GM21723 (cell line): ENCODE data around the gene TLCD3A.
"Not testable (repeated sequence)": the region's sequence is repeated elsewhere in the genome, so short reads cannot be mapped to it uniquely, and the experiment has no call there.

ENCODE experiments used
- ATAC-seq: cut with Tn5 transposase; IDR thresholded peaks from one replicate; pipeline ENCODE4 v1.9.1; 2021; ENCODE audit warnings: mild to moderate bottlenecking, moderate library complexity; ENCODE audit not compliant: unreplicated experiment

The TLCD3A gene

DNA sequence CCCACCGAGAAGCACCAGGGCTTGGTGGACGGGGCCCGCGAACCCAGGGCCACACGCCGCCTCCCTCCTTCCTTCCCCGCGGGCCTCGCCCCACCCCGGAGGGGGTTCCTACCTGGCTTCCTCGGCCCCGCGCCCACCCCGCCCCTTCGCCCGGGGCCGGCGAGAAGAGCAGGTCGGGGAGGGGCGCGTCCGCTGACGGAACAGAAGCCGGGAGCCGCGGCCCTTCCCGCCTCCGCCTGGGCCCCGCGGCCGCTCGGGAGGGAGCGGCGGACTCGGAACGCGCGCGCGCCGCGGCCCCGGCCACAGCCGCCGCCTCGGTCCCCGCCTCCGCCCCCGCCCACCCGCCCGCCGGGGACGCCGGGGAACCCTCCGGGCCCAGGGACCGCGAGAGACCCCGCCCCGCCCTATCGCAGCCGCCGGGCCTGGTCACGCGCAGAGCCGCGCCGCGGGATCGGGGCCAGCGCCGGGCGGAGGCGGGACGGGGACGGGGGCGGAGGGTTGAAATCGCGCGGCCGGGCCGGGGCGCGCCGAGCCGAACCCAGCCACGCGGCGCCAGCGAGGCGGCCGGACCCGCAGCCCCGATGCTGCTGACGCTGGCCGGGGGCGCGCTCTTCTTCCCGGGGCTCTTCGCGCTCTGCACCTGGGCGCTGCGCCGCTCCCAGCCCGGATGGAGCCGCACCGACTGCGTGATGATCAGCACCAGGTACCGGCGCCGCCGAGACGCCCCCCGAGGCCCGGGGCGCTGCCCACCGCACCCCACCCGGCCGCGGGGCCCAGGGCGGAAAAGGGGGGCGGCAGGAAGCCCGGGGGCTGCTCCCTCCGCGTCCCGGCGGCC lies at the start of gene TLCD3A:
TLCD3A (plus strand) TSS at position 530 of the 835 bp plus-strand sequence; CDS start at position 582, 52 bp downstream.
- peak; percentile 61 for ATAC-seq

DNA sequence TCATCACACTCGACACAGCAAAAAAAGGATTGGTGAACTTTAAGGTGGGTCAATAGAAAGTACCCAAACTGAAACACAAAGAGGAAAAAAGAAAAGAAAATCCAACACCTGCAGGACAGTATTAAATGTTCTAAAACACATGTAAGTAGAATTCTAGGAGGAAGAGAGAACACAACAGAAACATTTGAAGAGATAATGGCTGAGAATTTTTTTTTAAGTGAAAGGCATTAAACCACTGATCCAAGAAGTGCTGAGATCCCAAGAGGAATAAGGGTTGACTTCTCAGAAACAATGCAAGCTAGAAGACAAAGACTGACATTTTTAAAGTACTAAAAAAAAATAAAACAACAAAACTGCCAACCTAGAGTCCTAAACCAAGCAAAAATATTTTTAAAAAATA lies 49.4 kb upstream of the TLCD3A start:
- no peak for ATAC-seq

DNA sequence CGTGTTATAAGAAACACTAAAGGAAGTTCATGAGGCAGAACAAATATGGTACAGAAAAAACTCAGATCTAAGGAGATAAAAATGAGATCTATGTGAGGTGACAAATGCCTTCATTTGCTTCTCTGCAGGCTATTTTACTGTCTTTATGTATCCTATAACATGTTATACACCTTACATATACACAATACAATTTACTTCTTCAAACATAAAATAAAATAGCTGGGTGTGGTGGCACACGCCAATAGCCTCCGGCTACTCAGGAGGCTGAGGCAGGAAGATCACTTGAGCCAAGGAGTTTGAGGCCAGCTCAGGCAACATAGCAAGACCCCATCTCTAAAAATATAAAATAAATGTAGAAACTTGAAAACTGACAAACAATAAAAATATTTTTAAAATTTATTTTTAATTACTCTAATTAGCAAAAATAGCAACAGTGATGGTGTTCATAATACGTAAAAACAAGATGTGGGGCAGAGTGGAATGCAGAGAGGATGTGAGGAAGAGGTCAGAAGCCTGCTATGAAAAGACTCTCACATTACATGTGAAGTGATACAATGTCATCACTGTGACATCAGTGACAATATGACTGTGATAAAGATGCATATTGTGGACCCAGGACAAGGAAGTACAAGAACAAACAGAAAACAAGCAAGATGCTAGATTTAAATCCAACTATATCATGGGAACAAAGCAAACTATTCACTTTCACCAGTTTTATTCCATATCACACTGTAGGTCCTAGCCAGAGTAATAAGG lies 48.7 kb upstream of the TLCD3A start:
- no peak for ATAC-seq

DNA sequence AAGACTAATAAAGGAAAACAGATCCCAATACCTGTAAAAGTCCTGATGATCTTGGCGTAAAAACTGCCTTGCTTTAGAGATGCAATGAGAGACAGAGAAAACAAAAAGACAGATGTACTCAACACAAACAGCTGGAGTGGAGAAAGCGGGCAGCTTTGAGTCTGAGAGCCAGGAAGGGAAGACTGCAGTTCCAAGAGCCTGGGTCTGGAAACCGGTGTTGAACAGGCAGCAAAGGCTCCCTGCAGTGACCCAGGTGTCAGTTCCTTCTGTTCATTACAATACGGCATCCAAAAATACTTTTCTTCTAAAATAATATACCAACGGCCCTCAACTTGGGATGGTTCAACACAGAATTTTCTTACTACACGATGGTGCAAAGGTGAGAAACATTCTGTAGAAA lies 47.4 kb upstream of the TLCD3A start:
- no peak for ATAC-seq

DNA sequence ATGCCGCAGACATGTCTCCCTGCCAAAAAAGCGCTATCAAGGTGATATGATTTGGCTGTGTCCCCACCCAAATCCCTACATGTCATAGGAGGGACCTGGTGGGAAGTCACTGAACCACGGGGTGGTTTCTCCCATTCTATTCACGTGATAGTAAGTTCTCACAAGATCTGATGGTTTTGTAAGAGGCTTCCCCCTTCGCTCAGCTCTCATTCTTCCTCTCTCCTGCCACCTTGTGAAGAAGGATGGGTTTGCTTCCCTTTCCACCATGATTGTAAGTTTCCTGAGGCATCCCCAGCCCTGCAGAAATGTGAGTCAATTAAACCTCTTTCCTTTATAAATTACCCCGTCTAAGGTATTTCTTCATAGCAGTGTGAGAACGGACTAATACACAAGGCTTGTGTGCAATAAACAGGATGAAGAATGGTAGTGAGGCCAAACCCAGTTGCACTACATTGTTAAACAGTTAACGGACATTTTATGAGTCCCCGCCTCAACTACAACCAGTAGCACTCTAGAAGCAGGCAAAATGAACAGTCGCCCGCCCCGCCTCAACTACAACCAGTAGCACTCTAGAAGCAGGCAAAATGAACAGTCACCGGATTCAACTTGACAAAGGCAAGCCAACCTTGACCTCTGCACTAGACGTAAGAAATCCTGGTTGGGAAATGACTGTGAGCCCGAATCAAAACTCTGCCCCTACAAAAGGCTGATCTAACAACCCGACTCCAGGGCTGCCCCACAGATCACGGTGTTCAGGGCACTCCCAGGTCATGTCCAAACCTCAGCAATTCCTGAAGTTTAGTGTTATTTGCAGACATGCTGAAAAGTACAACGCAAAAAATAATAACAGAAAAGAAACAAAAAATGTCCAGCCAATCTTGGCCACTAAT lies 44.1 kb upstream of the TLCD3A start:
- no peak for ATAC-seq

DNA sequence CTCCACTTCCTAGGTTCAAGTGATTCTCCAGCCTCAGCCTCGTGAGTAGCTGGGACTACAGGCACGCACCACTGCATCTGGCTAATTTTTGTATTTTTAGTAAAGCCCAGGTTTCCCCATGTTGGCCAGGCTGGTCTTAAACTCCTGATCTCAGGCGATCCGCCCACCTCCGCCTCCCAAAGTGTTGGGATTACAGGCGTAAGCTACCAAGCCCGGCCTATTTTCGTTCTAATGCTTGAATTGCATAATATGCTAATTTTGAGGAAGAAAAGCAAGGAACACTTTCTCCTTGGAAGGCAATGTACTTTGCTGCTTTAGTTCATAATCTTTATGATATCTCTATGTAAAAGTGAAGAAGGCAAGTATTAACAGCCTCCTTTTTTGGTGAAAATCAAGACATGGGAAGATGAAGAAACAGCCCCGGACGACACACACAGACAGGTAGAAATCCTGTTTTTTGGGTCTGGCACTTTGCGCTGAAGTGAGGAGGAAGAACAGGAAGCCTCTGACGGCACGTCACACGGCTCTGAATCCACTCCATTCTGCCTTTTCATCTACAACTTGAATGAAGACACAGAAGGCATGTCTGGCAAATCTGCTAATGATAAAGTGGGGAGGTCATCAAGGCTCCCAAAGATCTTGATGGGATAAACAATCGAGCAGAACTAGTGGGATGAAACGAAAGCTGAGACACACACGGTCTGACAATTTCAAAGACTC lies 42.7 kb upstream of the TLCD3A start:
- ATAC-seq: no peak

DNA sequence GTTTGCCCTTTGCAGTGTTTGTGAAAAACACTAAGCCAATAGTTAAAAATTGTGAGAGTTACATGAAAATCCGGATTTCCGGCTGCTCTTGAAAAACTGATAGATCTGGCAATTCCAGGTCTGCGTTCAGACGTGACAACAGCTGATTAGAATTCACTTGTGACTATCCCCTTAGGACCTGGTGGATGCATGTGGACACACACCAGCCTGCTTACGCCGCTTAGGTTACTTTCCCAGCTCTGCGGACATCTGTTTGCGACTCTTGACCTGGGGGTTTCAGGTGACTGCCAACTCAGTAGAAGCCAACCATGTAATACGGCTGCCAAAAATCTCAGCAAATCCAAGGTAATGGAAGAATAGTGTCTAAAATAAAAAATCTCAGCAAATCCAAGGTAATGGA lies 42.0 kb upstream of the TLCD3A start:
- ATAC-seq: no peak

DNA sequence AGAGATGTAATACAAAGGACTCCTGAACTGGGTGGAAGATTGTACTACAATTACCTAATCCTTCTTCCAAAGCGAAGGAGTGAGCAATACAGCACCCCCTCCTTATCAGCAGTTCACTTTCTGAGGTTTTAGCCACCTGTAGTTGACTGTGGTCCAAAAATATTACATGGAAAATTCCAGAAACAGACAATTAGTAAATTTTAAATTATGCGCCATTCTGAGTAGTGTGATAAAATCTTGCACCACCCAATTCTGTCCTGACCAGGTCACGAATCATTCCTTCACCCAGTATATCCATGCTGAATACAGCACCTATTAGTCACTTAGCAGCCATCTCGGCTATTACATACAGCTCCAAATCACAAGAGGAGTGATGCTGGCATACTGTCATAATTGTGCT lies 41.0 kb upstream of the TLCD3A start:
- no peak for ATAC-seq

DNA sequence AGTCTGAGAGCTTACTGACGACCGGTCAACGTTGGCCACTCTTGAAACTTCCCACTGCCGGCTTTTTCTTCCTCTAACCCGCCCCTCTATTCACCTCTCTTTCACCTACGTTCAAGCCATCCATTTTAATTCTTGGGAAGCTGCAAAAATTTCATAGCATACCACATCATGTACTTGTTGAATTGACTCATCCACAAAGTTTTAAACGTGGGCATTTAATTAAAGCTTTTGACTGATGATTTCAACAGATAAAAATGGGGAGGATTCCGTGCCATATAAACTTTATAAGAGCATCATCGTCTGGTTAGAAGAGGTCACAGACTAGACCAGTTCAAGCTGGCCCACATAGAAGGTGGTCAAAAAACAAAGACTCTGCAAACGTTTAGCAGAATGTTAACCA lies 40.3 kb upstream of the TLCD3A start:
- ATAC-seq: no peak

DNA sequence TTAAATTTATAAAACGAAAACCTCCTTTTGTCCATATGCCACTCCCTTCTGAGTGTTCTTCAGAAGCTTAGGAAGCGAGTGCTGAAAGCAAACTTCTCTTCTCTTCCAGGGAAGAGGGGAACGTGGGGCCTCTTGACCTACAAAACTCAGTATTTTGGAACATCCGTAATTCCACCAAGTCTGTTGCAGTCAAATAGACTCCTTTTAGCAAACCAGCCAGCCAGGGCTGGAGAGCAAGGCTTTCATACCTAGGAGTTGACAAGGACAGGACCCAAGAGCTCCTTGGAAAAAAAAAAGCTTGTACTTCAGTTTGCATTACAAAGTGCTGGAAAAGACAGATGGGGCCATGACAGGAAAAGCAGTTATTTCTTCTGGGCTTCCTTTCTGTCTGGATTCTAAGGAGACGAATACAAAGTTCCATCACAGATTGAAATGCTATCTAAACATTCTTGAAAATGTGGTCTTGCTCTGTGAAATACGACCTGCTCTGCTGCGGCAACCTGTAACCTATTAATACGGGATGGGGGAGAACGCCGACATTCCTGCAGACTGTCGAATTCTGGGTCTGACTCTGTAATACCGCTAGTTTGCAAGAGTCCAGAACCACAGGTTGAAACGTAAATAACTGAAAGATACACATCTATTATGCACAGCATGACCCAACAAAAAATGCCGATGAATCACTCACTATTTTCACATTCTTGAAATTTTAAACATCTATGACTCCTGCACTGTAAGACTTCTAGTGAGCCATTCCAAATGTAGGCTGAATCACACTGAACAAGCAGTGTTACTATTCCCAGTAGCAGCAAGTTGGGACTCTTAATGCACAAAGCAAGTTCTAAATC lies 38.4 kb upstream of the TLCD3A start:
- no peak for ATAC-seq

DNA sequence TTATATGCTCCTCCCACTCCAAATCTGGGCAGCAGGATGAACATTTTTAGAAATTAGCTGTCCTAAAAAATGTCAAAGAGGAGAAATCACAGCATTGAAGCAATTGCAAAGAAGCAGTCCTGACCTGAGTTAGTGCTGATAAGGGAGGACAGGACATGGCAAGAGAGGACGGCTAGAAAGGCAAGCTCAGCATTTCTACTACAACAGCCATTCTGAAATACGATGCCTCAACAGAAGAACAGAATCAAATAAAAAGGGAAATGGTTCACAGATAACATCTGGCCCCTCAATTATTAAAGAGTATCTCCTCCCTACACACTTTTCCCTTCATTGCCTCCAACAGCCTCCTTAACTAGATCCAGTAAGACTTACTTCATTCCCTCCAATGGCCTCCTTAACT lies 36.0 kb upstream of the TLCD3A start:
- no peak for ATAC-seq

DNA sequence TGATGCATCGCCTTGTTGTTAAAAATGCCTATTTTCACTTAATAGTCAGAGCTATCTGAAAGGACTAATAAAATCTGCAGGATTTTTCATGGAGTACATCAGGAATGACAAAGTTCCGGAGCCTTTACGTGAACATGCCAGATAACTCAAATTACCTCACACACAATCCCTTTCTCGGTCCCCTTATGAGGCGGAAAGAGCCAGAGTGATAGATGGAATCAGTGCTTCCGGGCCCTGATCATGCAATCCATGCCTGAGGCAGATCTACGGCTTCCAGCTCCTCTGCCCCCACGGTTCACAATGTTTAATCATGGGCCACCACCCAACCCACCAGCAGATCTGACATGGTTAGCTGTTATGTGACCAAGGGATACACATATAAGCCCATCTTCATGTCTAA lies 34.7 kb upstream of the TLCD3A start:
- no peak for ATAC-seq

DNA sequence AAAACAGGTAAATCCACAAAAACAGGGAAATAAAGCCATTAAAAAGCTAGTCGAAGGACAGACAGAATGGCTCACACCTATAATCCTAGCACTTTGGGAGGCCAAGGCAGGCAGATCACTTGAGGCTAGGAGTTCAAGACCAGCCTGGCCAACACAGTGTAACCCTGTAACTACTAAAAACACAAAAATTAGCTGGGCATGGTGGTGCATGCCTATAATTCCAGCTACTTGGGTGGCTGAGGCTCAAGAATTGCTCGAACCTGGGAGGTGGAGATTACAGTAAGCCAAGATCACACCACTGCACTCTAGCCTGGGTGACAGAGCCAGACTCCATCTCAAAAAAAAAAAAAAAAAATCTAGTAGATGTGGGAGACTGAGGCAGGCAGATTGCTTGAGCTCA lies 34.3 kb upstream of the TLCD3A start:
- not testable (repeated sequence) for ATAC-seq

DNA sequence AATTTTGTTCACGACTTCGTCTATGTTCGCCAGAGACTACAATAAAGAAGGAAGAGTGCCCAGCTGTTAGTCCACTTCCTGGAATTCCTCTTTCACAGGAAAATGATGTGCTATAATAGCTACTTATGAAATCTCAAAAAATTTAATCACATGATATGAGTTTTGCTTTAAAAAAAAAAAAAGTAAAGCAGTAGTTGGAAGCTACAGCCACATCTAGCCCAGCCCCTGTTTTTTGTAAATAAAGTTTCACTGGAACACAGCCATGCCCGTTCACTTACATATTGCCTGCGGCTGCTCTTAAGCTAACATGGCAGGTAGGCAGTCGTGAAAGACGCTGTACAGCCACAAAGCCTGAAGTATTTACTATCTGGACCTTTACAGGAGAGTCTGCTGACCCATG lies 33.1 kb upstream of the TLCD3A start:
- no peak for ATAC-seq

DNA sequence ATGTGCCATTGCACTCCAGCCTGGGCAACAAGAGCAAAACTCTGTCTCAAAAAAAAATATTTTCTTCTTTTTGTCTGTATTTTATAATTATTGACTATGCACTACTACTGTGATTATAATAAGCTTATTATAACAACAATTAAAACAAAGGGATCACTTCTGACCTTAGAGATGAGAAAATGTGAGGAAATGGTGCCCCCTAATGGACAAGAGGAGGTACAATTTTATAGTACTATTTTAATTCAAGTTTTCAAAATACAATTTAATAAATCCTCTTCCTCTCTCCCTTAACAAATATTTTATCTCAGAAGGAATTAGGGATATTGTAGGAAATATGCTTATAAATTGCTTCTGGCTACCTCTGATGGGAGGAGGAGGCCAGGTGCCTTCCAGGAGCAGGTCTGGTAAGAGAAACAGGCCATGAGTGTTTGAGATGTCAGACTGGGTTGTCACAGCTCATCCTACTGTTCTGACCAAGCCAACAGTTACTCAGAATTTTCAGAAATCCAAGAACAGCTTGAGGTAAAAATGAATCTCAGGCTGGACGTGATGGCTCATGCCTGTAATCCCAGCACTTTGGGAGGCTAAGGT lies 31.8 kb upstream of the TLCD3A start:
- no peak for ATAC-seq

DNA sequence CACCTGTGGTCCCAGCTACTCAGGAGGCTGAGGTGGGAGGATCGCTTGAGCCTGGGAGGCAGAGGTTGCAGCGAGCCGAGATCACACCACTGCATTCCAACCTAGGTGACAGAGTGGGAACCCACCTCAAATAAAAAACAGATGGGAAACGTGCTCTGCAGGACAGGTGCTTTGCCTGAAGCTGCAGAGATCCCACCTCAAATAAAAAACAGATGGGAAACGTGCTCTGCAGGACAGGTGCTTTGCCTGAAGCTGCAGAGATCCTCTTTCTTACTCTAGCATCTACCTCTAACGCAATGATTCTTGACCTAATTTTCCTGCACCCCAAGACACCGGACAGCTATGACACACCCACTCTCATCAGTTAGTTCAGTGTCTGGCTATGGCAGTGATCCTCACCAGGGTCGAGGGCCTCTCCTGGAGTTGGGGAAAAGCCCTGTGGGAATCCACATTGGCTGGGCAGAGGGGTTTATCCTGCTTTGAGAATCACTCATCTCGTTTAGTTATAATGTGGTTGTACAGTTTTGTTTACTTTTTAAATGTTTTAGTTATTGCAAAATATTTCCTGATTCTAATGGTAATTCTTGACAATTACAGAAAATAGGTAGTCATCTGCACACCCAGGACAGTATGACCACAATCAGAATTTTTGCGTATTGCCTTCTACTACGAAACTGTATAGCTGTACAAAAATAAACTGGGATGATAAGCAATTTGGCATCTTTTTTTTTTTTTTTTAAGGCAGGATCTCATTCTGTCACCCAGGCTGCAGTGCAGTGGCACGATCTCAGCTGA lies 29.1 kb upstream of the TLCD3A start:
- ATAC-seq: no peak

DNA sequence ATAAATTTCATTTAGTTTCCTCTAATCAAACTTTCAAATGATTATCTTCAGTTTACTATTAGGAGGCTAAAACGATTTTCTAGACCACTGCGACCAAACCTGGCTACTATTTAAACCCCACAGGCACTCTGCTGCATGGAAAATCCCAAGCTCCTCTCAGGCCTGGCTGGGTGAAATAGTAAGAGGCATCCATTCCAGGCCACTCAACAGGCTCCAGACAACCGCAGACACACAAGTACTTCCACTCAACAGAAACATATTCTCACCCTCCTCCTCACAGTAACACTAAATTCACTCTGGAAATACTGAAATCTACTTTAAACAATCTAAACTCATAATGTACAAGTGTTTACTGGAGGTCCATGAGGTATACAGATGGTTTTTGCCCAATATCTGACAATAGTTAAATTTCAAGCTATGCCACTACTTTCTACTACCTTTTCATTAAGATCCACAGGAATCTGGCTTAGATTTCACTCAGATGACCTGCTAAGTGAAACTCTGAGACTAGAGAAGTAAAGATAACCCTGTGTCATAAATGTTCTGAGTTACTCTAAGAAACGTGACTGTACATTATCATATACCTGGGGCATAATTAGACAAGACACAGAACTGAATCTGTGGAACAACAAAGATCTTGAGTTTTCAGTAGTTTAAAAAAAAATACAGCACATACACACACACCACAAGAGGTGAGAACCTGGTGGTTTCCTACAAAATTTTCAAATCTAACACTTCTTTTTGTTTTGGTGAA lies 28.1 kb upstream of the TLCD3A start:
- no peak for ATAC-seq

DNA sequence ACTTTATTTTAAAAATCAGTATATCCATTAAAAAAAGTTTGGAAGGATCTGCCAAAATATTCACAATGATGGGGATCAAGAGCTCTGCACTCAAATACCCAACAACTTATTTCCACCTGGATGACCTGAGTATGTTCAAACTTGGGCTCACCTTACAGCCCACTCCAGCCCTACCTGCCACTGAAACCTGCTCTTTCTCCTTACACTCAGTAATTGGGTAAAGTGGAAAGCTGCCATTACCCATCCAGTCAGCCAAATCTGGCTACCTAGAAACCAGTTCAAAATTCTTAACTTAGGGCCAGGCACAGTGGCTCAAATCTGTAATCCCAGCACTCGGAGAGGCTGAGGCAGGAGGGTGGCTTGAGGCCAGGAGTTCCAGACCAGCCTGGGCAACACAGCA lies 27.4 kb upstream of the TLCD3A start:
- ATAC-seq: no peak
